ENCODE measurements around the gene PRF1.

- TF ChIP-seq SRSF4 (IDR thresholded peaks at IDR 0.05; ENCODE audit: low read depth, low read length, poor library complexity, severe bottlenecking) = no peak
- TF ChIP-seq NFRKB (IDR thresholded peaks at IDR 0.05) = no peak
- TF ChIP-seq MXD4 (CRISPR knock-in tag; IDR thresholded peaks at IDR 0.05) = no peak
- TF ChIP-seq TRIM22 (IDR thresholded peaks at IDR 0.05) = no peak
- TF ChIP-seq MED1 (CRISPR knock-in tag; IDR thresholded peaks at IDR 0.05) = no peak
- TF ChIP-seq ZNF530 (CRISPR knock-in tag; IDR thresholded peaks at IDR 0.05; ENCODE audit: low read depth) = no peak
- TF ChIP-seq ZNF335 (CRISPR knock-in tag; IDR thresholded peaks at IDR 0.05) = no peak
- TF ChIP-seq RAD21 (CRISPR knock-in tag; IDR thresholded peaks at IDR 0.05) = no peak
- no peak for TF ChIP-seq TCF7 (IDR thresholded peaks at IDR 0.05; ENCODE audit: low read depth)
- no peak for TF ChIP-seq YY1 (IDR thresholded peaks at IDR 0.05; ENCODE audit: insufficient read depth, insufficient replicate concordance, low read depth, low read length)
- TF ChIP-seq POLR2AphosphoS5 (IDR thresholded peaks at IDR 0.05; ENCODE audit: low read depth, low read length) = no peak
- no peak for TF ChIP-seq SUZ12 (IDR thresholded peaks at IDR 0.05; ENCODE audit: low read depth, low read length)
- TF ChIP-seq TARDBP (CRISPR knock-in tag; IDR thresholded peaks at IDR 0.05) = no peak
- no peak for TF ChIP-seq ZNF460 (CRISPR knock-in tag; IDR thresholded peaks at IDR 0.05; ENCODE audit: borderline replicate concordance)
Observed at GRCh38 chr10:70561070-70561469, 41.5 kb downstream of the PRF1 start.
